Stimulated activated CD8-positive, alpha-beta memory T cell treated with anti-CD3 and anti-CD28 coated beads, Interleukin-12 subunit alpha, Interleukin-12 subunit beta, amount 100 ng/mL, for 4 hours (primary cell): ENCODE data around the gene GOLPH3.
"Not testable (repeated sequence)": the region's sequence is repeated elsewhere in the genome, so short reads cannot be mapped to it uniquely, and the experiment has no call there.

ENCODE experiments used
- DNase-seq: peaks from one replicate; pipeline ENCODE4 v3.0.0-alpha.2; 2020; ENCODE audit warnings: low read depth

The GOLPH3 gene

DNA sequence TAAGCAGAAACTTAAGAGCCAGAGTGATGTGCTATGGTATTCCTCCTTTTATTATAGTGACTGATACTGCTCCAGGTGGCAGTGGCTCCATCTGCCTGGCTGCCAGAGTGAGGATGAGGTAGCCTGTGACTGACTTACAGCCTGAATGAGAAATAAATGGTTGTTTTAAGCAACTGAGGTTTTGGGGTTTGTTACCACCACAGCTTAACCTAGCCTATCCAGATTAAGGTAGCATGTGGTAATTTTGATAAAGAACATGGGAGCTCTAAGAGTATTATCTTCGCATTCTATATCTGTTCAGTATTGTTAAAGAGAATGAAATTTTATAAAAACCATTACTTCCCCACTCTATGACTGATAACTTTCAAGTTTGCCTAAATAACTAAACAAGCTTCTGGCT lies 39.0 kb downstream of the GOLPH3 start:
- DNase-seq, result no peak

DNA sequence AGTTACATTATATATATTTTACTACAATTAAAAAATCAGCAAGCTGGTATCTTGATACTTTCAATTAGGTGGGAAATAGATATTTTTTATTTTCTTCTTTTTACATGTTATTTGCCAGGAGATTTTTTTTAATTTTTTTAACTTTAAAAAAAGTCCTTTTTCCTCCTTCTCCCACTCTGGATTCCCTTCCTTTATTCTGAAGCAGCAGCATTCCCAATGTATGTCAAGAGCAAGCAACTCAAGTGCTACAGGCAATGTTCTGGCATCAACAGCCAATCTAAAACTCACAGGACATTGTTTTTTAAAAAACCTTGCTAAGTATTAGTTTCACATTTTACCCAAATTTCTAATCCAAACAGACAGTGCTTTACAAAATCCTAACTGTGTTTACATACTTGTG lies 41.4 kb downstream of the GOLPH3 start:
- no peak for DNase-seq

DNA sequence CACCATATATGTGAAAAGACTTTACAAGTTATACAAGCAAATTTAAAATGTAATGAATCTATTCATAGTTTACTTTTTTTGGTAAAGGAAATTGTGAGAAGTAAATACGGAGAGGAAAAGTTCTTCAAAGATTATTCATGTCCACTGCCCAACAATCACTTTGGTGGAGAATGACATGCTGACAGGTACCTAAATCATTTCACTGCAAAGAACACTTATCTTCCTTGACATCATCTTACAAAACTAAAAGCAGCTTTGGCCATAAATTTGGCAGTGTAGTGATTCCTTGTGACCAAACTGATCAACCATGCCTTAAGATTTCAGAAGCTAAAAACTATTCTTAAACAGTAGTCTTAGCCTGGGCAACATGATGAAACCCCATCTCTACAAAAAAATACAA lies 42.5 kb downstream of the GOLPH3 start:
- no peak for DNase-seq

DNA sequence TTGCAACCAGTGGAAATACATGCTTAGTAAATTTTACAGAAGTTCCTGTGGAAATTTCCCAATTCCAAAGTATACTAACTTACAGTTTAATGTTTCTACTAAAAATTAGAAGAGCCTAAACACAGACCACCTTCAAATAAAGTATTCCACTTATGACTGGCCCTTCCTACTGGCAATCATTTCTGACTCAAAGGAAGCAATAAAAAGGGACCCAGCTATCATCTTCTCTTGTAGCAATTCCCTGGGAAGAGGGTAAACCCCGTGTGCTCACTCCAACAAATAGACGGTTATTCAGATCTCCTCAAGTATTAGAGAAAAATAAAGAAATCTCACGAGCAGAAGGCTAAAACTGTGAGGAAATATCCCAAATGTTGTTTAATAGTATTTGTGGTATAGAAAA lies 43.3 kb downstream of the GOLPH3 start:
- DNase-seq, result no peak

DNA sequence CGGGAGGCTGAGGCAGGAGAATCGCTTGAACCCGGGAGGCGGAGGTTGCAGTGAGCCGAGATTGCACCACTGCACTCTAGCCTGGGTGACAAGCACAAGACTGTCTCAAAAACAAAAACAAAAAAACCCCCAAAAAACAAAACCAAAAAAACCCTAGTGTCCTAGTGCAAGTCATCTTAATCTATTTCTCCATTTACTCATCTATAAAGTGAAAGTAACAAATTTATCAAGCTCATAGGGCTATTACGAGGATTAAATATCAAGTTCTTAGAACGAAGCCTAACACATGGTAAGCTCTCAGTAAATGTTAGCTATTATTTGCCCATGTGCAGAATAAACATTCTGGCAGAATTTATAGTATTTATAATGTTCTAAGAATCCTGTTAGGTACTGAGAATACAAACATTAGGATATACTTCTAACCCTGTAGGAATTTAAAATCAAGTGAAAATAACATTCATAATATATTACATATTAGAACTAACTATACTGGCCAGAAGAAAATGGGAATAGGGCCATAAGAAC lies 45.0 kb downstream of the GOLPH3 start:
- DNase-seq, result no peak

DNA sequence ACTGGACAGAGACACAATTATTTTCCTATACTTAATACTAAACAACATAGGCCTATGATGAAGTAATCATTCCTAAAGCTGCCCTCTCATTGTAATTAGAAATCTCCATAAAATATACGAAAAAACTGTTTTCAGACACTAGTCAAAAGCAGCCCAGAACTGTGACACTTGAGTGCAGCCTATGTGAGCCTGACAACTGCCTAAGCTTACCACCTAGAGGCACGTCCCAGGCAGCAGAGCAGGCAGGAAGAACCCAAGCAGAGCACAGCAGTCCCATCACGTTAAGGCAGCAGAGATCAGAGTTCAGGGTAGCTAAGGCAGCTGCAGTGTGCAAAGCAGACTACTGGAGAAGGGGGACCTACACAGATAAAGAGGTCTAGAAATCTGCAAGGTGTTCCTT lies 46.4 kb downstream of the GOLPH3 start:
- DNase-seq, result no peak

DNA sequence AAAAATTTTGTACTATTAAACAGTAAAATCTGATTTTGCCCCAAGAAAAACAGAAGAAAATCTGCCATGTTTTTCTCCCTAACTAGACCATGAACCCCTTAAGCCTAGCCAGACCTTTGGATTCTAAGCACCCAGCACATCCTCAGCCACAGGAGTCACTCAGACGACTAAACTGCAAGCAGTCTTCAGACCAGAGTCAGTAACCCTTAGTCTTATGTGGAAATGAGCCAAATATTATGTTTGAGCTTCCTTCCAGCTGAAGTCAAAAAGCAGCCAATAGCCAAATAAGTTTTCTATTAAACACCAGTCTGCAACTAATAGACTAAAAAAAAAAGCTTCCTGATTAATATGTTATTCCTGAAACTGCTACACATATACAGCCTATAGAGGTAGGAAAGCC lies 47.4 kb downstream of the GOLPH3 start:
- DNase-seq, result no peak

DNA sequence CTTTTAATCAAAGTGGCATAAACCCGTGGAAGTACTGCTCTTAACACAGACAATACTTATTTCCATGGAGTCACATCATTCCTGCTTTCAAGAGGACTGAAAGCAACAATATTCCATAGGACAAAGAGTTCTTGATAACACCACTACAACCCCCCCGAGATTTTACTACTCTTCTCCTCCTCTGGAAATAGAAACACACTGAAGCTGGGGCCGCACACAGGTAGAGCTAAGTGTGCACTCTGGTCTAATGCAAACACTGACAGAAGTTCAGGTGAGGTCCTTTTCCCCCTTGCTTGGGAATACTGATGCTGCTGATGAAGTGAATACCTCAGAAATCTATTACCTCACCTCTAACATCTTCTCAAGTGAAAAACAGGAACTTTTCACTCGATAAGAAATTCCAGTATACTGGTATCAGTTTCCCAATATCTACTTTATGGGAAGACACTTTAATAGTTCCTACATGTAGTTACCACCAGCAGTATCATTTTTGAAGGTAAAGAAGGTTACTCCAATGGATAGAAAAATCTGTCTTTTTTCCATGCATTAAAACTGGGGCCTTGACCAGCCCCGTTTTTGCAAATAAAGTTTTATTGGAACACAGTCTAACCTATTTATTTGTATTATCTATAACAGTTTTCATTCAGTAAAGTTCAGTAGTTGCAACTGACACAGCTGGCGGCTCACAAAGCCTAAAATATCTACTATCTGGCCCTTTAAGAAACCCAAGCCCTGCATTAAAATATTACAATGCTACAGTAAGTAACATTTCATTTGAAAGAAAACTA lies 50.0 kb downstream of the GOLPH3 start:
- no peak for DNase-seq

DNA sequence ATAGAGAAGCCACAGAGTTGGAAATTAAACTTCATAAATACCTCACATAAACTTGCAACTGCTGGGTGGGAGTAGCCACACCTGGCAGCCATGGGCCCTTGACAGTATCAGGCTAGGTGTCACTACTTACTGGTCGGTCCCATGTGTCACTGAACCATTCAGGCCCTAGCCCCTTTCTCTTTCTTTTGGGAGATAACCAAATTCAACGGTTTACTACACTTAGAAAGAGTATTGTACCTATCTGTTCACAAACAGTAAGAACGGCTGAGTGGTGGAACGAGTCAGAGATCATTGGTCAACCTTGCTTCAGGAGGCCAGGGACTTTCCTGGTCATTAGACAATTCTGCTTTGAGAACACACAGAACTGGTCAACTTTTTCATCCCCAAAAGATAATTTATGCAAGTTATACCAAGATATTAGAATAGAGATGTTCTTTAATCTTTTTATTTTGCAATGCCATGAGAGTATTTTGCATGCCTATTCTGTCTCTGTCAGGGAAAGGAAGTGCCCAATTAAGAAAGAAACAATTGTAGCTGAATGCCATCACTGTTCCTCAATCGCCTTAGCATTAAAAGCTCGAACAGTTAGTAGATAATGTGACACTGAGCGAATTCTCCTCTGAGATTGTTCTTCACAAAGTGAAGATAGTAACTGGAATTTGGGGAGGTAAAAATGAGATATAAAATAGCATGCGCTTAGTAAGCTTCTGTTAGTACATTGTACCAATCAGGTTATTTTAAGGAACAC lies 50.9 kb downstream of the GOLPH3 start:
- DNase-seq, result no peak

DNA sequence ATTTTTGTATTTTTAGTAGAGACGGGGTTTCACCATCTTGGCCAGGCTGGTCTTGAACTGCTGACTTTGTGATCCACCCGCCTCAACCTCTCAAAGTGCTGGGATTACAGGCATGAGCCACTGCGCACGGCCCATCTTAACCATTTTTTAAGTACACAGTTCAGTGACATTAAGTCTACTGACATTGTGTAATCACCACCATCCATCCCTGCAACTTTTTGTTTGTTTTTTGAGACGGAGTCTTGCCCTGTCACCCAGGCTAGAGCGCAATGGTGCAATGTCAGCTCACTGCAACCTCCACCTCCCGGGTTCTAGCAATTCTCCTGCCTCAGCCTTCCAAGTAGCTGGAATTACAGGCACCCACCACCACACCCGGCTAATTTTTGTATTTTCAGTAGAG lies 55.2 kb downstream of the GOLPH3 start:
- not testable (repeated sequence) for DNase-seq

DNA sequence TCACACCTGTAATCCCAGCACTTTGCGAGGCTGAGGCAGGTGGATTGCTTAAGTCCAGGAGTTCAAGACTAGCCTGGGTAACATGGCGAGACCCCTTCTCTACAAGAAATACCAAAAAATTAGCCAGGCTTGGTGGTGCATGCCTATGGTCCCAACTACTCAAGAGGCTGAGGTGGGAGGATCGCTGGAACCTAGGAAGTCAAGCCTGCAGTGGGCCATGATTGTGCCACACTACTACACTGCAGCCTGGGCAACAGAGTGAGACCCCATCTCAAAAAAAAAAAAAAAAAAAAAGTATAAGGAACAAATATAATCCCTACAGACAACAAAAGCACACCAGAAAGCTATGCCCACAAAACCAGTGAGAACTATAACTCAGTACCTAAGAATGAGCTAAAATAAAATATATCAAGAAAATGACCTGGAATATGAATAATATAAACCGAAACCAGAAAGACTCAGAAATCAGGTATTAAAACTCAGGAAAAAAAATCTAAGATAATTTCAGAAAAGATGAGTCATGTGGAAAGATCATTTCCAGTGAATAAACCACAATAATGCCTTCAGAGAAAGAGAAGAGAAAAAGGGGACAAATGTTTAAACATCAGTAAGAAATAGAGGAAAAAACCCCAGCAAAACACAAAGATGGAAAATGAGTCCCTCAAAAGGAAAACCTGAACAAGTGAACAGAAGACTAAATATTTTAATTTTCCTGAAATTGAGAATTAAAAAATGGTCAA lies 57.4 kb downstream of the GOLPH3 start:
- no peak for DNase-seq

DNA sequence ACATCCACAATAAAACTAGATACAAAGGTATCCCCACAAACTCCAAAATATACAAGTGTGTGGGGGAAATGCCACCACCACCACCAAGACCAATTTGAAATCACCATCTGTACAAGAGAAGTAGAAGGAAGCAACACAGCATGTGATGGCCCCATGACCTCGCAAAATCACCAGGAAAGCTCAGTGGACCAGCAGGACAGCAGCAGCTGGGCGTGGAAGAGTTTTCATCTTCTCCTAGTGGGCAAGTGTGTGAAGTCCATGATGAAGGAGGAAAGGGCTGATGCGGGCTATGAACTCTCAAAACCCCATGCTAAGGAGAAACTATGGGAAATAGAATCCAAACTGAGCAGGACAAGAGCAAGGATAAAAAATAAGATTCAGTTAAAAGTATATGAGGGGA lies 58.1 kb downstream of the GOLPH3 start:
- DNase-seq, result no peak

DNA sequence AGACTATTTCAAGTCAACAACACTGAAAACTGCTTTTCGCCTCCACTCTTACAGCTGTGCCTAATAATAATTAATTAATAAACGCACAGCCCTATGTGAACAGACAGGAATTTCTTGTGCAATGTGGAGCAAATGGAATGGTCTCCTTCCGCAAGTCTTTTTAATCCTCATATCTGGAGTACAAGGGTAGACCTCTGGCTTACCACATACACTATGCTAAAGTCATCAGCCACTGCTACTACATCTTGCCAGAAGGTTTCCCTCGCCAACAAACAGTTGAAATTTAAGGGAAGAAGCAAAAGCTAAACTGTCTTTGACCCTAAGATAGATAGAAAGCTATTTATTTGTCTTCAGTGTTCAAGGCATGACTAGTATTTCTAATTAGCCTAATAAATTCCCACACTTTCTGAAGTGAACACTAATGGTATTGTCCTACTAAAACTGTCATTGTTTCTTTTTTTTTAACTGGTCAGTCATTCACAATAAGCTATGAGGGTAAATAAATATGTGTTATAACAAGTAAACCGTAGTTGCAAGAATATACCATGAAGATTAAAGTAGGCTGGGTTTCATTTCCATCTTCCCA lies 63.9 kb downstream of the GOLPH3 start:
- DNase-seq, result no peak

DNA sequence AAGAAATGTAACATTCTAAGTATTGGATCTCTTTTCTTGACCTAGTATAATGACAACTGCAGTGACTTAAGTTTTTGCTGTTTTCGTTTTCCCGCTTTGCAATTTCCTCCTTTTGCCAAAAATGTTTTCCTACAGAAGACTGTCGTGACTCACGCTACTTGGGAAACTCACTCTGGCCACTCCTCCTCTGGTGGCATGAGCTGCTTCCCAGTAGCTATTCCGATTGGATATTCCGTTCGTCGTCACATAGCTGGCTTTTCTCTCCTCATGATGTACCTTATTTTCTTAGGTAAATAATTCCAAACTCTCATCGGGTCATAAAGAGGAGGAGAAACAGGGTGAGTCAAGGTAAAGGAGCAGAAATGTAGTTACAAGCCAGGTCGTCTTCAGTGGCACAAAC lies 64.9 kb downstream of the GOLPH3 start:
- no peak for DNase-seq

DNA sequence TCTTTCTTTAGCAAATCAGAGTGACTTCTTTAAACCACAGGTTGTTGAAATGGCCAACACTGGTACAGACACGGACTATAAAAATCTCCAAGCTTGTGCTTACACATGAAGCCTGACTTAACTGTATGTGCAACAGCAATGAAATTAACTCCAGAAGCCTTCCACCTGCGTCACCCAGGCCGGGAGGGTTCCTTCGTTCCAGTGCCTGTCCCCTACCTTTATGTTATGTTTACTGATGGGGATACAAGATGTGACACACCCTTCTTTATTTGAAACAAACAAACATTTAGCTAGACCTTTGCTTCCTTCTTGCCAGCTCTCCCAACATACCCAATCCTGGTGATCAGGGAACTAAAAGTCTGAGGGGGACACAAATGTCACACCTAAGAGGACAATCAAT lies 66.0 kb downstream of the GOLPH3 start:
- no peak for DNase-seq

DNA sequence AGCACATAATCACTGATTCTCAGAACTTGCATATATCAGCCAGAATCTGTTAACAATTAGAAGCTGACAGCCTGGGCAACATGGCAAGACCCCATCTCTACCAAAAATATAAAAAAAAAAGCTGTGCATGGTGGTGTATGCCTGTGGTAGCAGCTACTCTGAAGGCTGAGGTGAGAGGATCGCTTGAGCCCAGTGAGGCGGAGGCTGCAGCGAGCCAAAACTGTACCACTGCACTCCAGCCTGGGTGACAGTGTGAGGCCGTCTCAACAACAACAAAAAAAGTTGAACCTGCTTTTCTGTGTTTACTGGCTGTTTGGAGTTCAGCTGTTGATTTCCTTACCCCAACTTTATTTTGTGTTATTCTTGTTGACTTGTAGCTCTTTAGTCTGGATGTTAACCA lies 66.8 kb downstream of the GOLPH3 start:
- no peak for DNase-seq

DNA sequence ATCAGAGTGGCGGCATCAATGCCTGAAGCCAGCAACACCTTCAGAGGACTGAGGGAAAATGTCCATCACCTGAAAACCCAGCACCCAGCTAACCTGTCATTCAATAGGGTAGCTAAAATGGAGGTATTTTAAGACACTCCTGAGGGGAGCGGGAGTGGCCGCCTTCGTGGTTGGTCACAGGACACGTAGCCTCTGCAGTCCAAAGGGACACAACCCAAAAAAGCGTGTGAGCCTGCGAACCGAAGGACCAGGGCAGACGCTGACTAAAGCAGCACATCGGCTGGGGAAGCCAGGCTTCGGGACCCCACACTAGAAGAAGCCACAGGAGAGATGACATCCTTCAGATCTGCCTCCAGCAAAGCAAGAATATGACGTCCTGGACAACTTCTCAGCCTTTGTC lies 70.6 kb downstream of the GOLPH3 start:
- no peak for DNase-seq

DNA sequence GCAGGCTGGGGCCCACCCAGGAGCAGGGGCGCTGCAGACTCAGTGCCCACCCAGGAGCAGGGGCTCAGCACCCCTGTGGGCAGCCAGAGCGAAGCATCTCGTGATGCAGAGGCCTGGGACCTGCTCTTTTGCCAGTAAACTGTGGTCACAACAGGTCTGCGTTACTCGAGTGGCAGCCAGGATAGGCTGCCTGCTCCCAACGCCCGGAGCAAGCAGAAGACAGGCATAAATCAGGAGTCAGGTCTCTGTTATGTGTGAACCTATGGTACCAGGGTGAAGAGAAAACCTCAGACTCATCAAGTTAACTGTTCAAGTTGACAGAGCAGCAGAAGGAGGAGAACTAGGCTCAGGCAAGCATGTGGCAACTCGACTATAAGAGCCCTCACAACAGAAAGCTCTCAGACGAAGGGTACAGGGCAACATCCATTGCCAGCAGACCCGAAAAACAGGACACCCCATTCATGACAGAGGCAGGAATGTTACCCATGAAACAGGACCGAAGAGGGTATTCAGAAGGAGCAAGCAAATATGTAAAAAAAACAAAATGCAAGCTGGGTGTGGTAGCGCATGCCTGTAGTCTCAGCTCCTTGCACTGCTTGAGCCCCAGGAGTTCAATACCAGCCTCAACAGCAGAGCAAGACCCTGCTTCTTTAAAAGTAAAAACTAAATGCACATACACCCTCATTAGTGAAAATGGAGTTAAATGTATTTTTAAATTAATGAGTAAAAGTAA lies 71.7 kb downstream of the GOLPH3 start:
- DNase-seq, result no peak

DNA sequence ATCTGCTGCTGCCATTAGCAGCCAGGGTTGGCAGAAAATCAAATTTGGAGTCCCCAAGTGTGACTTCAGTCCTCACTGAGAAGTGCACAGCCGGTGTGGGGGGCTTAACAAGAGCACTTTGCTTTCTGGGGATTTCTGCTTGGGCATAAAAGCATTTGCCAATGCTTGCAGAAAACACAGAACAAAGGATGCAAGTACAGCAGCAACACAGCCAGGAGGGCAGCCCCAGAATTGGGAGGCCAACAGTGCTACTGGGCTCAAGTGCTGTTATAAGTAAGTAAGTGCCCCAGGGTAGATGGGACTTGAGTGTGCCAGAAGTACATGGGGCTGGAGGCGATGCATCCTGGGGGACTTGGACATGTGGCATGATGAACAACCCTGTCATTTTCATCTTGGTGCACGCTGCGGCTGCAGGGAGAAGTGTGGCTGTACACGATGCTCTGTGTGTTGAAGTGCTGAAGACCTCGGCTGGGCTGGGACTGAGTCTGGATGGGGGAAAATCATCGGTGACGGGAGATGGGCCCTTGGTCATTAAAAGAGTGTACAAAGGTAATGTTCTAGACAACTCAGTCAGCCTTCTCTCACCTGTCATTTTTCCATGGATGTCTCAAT lies 73.3 kb downstream of the GOLPH3 start:
- no peak for DNase-seq

DNA sequence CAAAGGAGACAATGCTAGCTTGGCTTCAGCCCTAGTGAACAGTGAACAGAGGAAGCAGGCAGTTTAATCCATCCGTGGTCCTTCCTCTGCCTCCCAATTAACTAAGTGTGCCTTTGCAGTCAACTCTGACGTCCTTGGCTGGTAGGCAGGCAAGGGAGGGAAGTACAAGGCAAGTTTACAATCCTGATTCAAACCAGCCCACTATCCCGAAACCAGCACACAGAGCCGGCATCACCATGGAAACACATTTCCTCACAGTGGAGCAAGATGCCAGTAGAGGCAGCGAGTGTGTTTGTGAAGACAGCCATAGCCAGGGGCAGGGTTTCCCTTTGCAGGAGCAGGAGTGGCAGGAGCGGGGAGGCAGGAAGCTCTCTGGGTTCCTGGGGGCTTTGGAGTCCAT lies 73.9 kb downstream of the GOLPH3 start:
- DNase-seq, result no peak

DNA sequence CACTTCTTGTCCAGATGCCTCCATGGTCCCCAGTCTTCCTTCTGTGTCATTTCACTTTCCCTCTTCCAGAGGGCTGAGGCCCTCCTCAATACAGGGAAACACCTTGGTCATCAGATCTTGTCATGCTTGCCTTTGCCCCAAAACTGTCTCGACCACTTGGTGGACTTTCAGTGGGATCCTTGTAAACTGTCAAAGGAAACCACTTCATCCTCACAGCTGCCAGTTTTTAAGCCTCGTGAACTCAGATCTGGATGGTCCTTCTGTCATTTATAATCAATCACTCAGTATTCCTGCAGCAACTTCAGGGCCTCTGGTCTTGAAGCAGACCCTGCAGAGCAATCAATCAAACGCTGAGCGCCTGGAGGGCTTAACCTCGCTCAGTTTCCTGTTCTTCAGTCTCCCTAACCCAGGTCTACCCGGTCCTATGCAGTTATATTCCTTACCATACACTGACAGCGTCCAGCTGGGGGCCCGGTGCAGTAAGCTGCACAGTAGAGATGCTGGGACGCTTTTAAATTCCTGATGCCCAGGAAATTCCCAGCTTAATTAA lies 74.6 kb downstream of the GOLPH3 start:
- no peak for DNase-seq
